ENCODE data around the gene TAS2R60. TPM values are rescaled to one million over a fixed set of nuclear protein-coding genes. Genes with fewer than 3 reads are reported as not detected.
"Not testable (repeated sequence)": the region's sequence is repeated elsewhere in the genome, so short reads cannot be mapped to it uniquely, and the experiment has no call there.

The TAS2R60 gene
- total and polyA plus RNA-seq, 7 donors: not detected

- Histone ChIP-seq H3K36me3 (ENCODE audit: insufficient read depth in 1 of 2, low read depth in 1 of 2) (no peaks in the 10 kb centered on the region), H3K4me3 (no peak overlapping the region), H3K27ac (no peak overlapping the region), H3K4me1 (no peaks in the 10 kb centered on the region), H3K27me3 (ENCODE audit: insufficient read depth in 3 of 3, low read length in 2 of 3) (no peaks in the 10 kb centered on the region), H3K9me3 (no peaks in the 10 kb centered on the region)
- TF ChIP-seq CTCF (IDR thresholded peaks at IDR 0.05): no peak
- intact Hi-C loops (cut with DNase I): no loop called here
- ATAC-seq (no peak), DNase-seq (no peak)
- WGBS, 3 donors: 89 to 93% (median 91%) methylated on average over 8 of the region's 8 CpGs
Observed at GRCh38 chr7:143399151-143399550, 44.1 kb upstream of the TAS2R60 start.

GRCh38 chr7:143399642-143400041 lies 43.6 kb upstream of the TAS2R60 start:
- no peaks in the 10 kb centered on the region for H3K4me1 ChIP-seq
- H3K4me3 ChIP-seq: no peak overlapping the region
- H3K27ac ChIP-seq: no peak overlapping the region
- no peaks in the 10 kb centered on the region for H3K27me3 ChIP-seq (ENCODE audit: insufficient read depth in 3 of 3, low read length in 2 of 3)
- no peak for ATAC-seq
- intact Hi-C loops (cut with DNase I): no loop called here
- no peak for DNase-seq
- 91 to 95% (median 95%) methylated on average over 17 to 20 of the region's 20 CpGs for WGBS, 3 donors
- TF ChIP-seq CTCF (IDR thresholded peaks at IDR 0.05): no peak
- no peaks in the 10 kb centered on the region for H3K9me3 ChIP-seq
- H3K36me3 ChIP-seq (ENCODE audit: insufficient read depth in 1 of 2, low read depth in 1 of 2): no peaks in the 10 kb centered on the region

- intact Hi-C loops (cut with DNase I): no loop called here
- H3K36me3 ChIP-seq (ENCODE audit: insufficient read depth in 1 of 2, low read depth in 1 of 2): no peaks in the 10 kb centered on the region
- no peaks in the 10 kb centered on the region for H3K27me3 ChIP-seq (ENCODE audit: insufficient read depth in 3 of 3, low read length in 2 of 3)
- H3K4me1 ChIP-seq: no peaks in the 10 kb centered on the region
- H3K9me3 ChIP-seq: no peaks in the 10 kb centered on the region
- TF ChIP-seq CTCF (IDR thresholded peaks at IDR 0.05): no peak
- DNase-seq (no peak), ATAC-seq (no peak)
- 65 to 74% (median 71%) methylated on average over 12 of the region's 12 CpGs for WGBS, 3 donors
- no peak overlapping the region for H3K4me3 ChIP-seq
- H3K27ac ChIP-seq: no peak overlapping the region
Observed at GRCh38 chr7:143401265-143401664, 42.0 kb upstream of the TAS2R60 start.

GRCh38 chr7:143402233-143402632 lies 41.0 kb upstream of the TAS2R60 start:
- H3K27me3 ChIP-seq (ENCODE audit: insufficient read depth in 3 of 3, low read length in 2 of 3); H3K27ac ChIP-seq; H3K4me3 ChIP-seq; DNase-seq; H3K36me3 ChIP-seq (ENCODE audit: insufficient read depth in 1 of 2, low read depth in 1 of 2); intact Hi-C loops (cut with DNase I); H3K9me3 ChIP-seq; ATAC-seq; H3K4me1 ChIP-seq: not testable (repeated sequence)
- WGBS, 3 donors: 82 to 87% (median 86%) methylated on average over 4 of the region's 4 CpGs

GRCh38 chr7:143405173-143406001 lies 37.9 kb upstream of the TAS2R60 start:
- Histone ChIP-seq H3K9me3 (no peaks in the 10 kb centered on the region), H3K4me1 (no peaks in the 10 kb centered on the region), H3K27ac (no peak overlapping the region), H3K36me3 (ENCODE audit: insufficient read depth in 1 of 2, low read depth in 1 of 2) (no peaks in the 10 kb centered on the region), H3K4me3 (no peak overlapping the region), H3K27me3 (ENCODE audit: insufficient read depth in 3 of 3, low read length in 2 of 3) (no peaks in the 10 kb centered on the region)
- DNase-seq: no peak
- intact Hi-C loops (cut with DNase I): loop anchor here in 1 of 2 donors (5.0 kb wide), 1 partner anchor 613 kb away; no protein-coding TSS in a partner anchor
- ATAC-seq: no peak
- 36 to 46% (median 38%) methylated on average over 9 of the region's 9 CpGs for WGBS, 3 donors
- TF ChIP-seq CTCF (IDR thresholded peaks at IDR 0.05): no peak
